Upper lobe of left lung (tissue), 6 donors: ENCODE results near the gene MYBPH. TPM values are rescaled to one million over a fixed set of nuclear protein-coding genes. Genes with fewer than 3 reads are reported as not detected.

Experiments used
- ATAC-seq, 2 donors: fragments of 200-7000 bp; cut with Tn5 transposase; one replicate each; pipeline ENCODE4 v1.9.1; 2022; ENCODE audit warnings: mild to moderate bottlenecking in 2 of 2, moderate library complexity in 2 of 2; ENCODE audit not compliant: low FRiP score in 2 of 2
- DNase-seq, 2 donors: peaks; one replicate each; pipeline ENCODE4 v3.0.0-alpha.2; 2019 to 2020
- H3K27ac ChIP-seq, 4 donors: fragments of 200-600 bp; sonication (generic); one replicate each; pipeline ENCODE4 v1.5.1; 2016 to 2019
- H3K27me3 ChIP-seq, 4 donors: fragments of 200-600 bp; sonication (generic); one replicate each; pipeline ENCODE4 v1.5.1; 2017 to 2019
- H3K36me3 ChIP-seq, 4 donors: fragments of 200-600 bp; sonication (generic); one replicate each; pipeline ENCODE4 v1.5.1; 2016 to 2019
- H3K4me1 ChIP-seq, 4 donors: fragments of 200-600 bp; sonication (generic); one replicate each; pipeline ENCODE4 v1.5.1; 2018 to 2019
- H3K4me3 ChIP-seq, 4 donors: fragments of 200-600 bp; sonication (generic); one replicate each; pipeline ENCODE4 v1.5.1; 2017 to 2019; ENCODE audit warnings: mild to moderate bottlenecking in 2 of 4, moderate library complexity in 1 of 4
- H3K9me3 ChIP-seq, 4 donors: fragments of 200-600 bp; sonication (generic); one replicate each; pipeline ENCODE4 v1.5.1; 2018 to 2019
- CTCF ChIP-seq, 6 experiments: fragments of 450-650 bp in 4 of 6; fragments of 200-600 bp in 2 of 6; sonication (generic) in 2 of 6; IDR thresholded peaks; one replicate each; pipeline ENCODE4 v1.5.1; 2016 to 2019; ENCODE audit warnings: antibody characterized with exemption in 6 of 6
- EP300 ChIP-seq, 4 donors: sonication (generic); formaldehyde crosslinking; IDR thresholded peaks; one replicate each; pipeline ENCODE4 v1.5.1; 2017; ENCODE audit warnings: antibody characterized with exemption in 4 of 4, control low read depth in 2 of 4
- POLR2A ChIP-seq, 4 donors: fragments of 450-650 bp; IDR thresholded peaks; one replicate each; pipeline ENCODE4 v1.5.1; 2016 to 2017; ENCODE audit warnings: antibody characterized with exemption in 4 of 4, mild to moderate bottlenecking in 2 of 4
- POLR2AphosphoS5 ChIP-seq, 2 donors: sonication (generic); formaldehyde crosslinking; IDR thresholded peaks; one replicate each; pipeline ENCODE4 v1.5.1; 2017; ENCODE audit warnings: antibody characterized with exemption in 2 of 2
- WGBS, 2 donors: methylation state at CpG; one replicate each; pipeline ENCODE4 v1.1.5; 2017 to 2018; 5-methylcytosine and 5-hydroxymethylcytosine counted together
- total RNA-seq, 6 donors: library from RNA; depleted of rRNA in 4 of 6; stranded (reverse); fragments of >200 nt in 4 of 6; gene quantifications; one replicate each; pipeline versions ENCODE4 v1.1.0 to v1.2.1, GENCODE V29; 2016 to 2021
- donor health status: DM: no; HTN: no; CAD: no; lungs with moderate emphysema.
- donor health status: DM: no; HTN: yes; CAD: no; lungs with severe emphysema.

The MYBPH gene, protein sequence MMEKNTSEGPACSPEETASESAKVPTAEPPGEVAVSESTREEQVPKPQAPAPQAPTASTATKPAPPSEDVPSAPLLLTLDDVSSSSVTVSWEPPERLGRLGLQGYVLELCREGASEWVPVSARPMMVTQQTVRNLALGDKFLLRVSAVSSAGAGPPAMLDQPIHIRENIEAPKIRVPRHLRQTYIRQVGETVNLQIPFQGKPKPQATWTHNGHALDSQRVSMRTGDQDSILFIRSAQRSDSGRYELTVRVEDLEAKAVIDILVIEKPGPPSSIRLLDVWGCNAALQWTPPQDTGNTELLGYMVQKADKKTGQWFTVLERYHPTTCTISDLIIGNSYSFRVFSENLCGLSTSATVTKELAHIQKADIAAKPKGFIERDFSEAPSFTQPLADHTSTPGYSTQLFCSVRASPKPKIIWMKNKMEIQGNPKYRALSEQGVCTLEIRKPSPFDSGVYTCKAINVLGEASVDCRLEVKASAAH
- total RNA-seq: under 1 TPM in 3 of 6 donors, not detected in 3; 0.13 to 0.39 (median 0.15) TPM

DNA sequence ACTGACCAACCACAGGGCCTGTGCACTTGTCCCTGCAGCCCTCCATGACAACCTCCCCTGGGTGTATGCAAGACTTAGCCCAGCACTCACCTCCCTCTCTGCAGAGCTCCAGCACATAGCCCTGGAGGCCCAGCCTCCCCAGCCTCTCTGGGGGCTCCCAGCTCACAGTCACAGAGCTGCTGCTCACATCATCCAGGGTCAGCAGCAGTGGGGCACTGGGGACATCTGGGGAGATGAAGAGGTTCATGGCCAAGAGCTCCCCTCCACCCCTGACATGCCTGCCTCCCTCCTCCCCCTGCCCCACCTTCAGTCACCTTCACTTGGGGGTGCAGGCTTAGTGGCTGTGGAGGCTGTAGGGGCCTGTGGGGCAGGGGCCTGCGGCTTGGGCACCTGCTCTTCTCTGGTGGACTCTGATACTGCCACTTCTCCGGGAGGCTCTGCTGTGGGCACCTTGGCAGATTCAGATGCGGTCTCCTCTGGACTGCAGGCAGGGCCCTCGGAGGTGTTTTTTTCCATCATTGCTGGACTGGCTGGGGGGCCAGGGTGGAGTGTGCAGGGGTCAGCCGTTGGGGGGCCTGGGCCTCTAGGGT is at the start of gene MYBPH:
Gene MYBPH (minus strand): TSS at position 590 of the 590 bp plus-strand sequence. CDS start 71 bp downstream, at position 519.
- Histone ChIP-seq H3K36me3 (peaks cover 0 to under 1% (median 0%) of the 10 kb centered on the region in 4 donors), H3K4me1 (peaks cover 3 to 19% (median 16%) of the 10 kb centered on the region in 4 donors), H3K9me3 (no peaks in the 10 kb centered on the region), H3K27me3 (no peaks in the 10 kb centered on the region), H3K4me3 (no peak within 1 kb of the TSS), H3K27ac (no peak within 1 kb of the TSS)
- ATAC-seq (no peak), DNase-seq (no peak)
- TF ChIP-seq POLR2A (IDR thresholded peaks at IDR 0.05): no peak
- TF ChIP-seq POLR2AphosphoS5 (IDR thresholded peaks at IDR 0.05): no peak
- no peak for TF ChIP-seq CTCF (IDR thresholded peaks at IDR 0.05)
- no peak for TF ChIP-seq EP300 (IDR thresholded peaks at IDR 0.05)
- WGBS, 2 donors: 85% methylated on average over 5 of the region's 5 CpGs; no CpG with 5 or more reads in 1 of the 2 donors

DNA sequence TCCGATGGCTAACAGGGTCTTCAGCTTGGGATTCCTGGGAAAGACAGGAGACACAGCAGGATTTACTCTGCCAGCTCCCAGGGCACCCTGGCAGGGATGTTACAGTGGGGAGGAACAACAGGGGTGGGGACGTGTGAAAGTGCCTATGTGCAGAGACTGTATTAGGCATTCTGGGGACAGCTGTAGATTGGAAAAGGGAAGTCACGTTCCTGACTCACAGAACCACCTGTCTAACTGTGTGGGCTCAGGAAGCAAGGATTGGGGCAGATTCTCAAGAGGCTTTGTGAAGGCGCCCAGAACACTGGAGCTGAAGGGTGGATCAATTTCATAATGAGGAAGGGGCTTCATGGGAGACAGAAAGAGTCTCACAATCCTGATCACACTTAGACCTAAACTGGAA is 49.4 kb upstream of the MYBPH start:
- H3K9me3 ChIP-seq: no peaks in the 10 kb centered on the region
- WGBS, 2 donors: 53 to 67% methylated on average over 3 to 4 of the region's 4 CpGs
- H3K4me3 ChIP-seq: no peak overlapping the region
- H3K27ac ChIP-seq: no peak overlapping the region
- ATAC-seq (no peak), DNase-seq (no peak)
- no peaks in the 10 kb centered on the region for H3K4me1 ChIP-seq
- no peaks in the 10 kb centered on the region for H3K36me3 ChIP-seq
- no peaks in the 10 kb centered on the region for H3K27me3 ChIP-seq
- TF ChIP-seq POLR2A (IDR thresholded peaks at IDR 0.05) (no peak), CTCF (IDR thresholded peaks at IDR 0.05) (no peak), EP300 (IDR thresholded peaks at IDR 0.05) (no peak), POLR2AphosphoS5 (IDR thresholded peaks at IDR 0.05) (no peak)

- Histone ChIP-seq H3K4me1 (no peaks in the 10 kb centered on the region), H3K36me3 (no peaks in the 10 kb centered on the region), H3K27me3 (no peaks in the 10 kb centered on the region), H3K27ac (no peak overlapping the region), H3K9me3 (no peaks in the 10 kb centered on the region), H3K4me3 (no peak overlapping the region)
- ATAC-seq (no peak), DNase-seq (peak in 1 of 2 donors; percentile 31)
- TF ChIP-seq POLR2A (IDR thresholded peaks at IDR 0.05) (no peak), POLR2AphosphoS5 (IDR thresholded peaks at IDR 0.05) (no peak), EP300 (IDR thresholded peaks at IDR 0.05) (no peak), CTCF (IDR thresholded peaks at IDR 0.05) (no peak)
- 77 to 88% methylated on average over 4 to 17 of the region's 18 CpGs for WGBS, 2 donors
Measured at GRCh38 chr1:203223012-203223775, 47.6 kb upstream of the MYBPH start.

GRCh38 chr1:203219934-203220333 is 44.3 kb upstream of the MYBPH start:
- Histone ChIP-seq H3K4me3 (no peak overlapping the region), H3K27me3 (no peaks in the 10 kb centered on the region), H3K9me3 (no peaks in the 10 kb centered on the region), H3K4me1 (peaks cover 0 to 15% (median 5%) of the 10 kb centered on the region in 4 donors), H3K27ac (no peak overlapping the region), H3K36me3 (no peaks in the 10 kb centered on the region)
- no peak for TF ChIP-seq EP300 (IDR thresholded peaks at IDR 0.05)
- no peak for TF ChIP-seq CTCF (IDR thresholded peaks at IDR 0.05)
- no peak for TF ChIP-seq POLR2A (IDR thresholded peaks at IDR 0.05)
- no peak for TF ChIP-seq POLR2AphosphoS5 (IDR thresholded peaks at IDR 0.05)
- ATAC-seq (no peak), DNase-seq (no peak)
- WGBS, 2 donors: 88% methylated on average over 8 of the region's 8 CpGs
